HepG2 (cell line): Measurements from ENCODE around the gene ATG9A. TPM values are rescaled to one million over a fixed set of nuclear protein-coding genes. Genes with fewer than 3 reads are reported as not detected.

Experiments
- AKNA ChIP-seq: sonication (generic); formaldehyde crosslinking; IDR thresholded peaks from 2 replicates; pipeline ENCODE4 v1.4.0; 2020; ENCODE audit warnings: missing genetic modification reagents, borderline replicate concordance
- CEBPZ ChIP-seq: IDR thresholded peaks from 2 replicates; pipeline ENCODE4 v1.6.1; 2012; ENCODE audit warnings: low read length, improper control_type of control experiment
- KDM1A ChIP-seq: IDR thresholded peaks from 2 replicates; pipeline ENCODE4 v1.6.1; 2016; ENCODE audit warnings: missing compliant biosample characterization
- KDM5A ChIP-seq: fragments of 200-600 bp; sonication (generic); IDR thresholded peaks from 2 replicates; pipeline ENCODE4 v1.7.0; 2018; ENCODE audit warnings: antibody characterized with exemption, mild to moderate bottlenecking, low read length, borderline replicate concordance
- MAFF ChIP-seq: IDR thresholded peaks from 2 replicates; pipeline ENCODE4 v1.6.1; 2011; ENCODE audit warnings: low read depth, low read length, improper control_type of control experiment
- MEIS2 ChIP-seq: sonication (generic); formaldehyde crosslinking; IDR thresholded peaks from 2 replicates; pipeline ENCODE4 v1.9.0; 2021; ENCODE audit warnings: mild to moderate bottlenecking, missing genetic modification reagents
- NCOA1 ChIP-seq: sonication (generic); formaldehyde crosslinking; IDR thresholded peaks from 2 replicates; pipeline ENCODE4 v1.9.0; 2021; ENCODE audit warnings: missing genetic modification reagents
- PCBP1 ChIP-seq: fragments of 200-400 bp; formaldehyde crosslinking; IDR thresholded peaks from 2 replicates; pipeline ENCODE4 v1.6.1; 2017; ENCODE audit warnings: mild to moderate bottlenecking, low read depth, low read length, borderline replicate concordance
- RARG ChIP-seq: sonication (generic); formaldehyde crosslinking; IDR thresholded peaks from 2 replicates; pipeline ENCODE4 v1.4.0; 2020; ENCODE audit warnings: low read depth, mild to moderate bottlenecking, missing genetic modification reagents
- SNAPC2 ChIP-seq: sonication (generic); formaldehyde crosslinking; IDR thresholded peaks from 2 replicates; pipeline ENCODE4 v1.8.1; 2022; ENCODE audit warnings: mild to moderate bottlenecking, missing genetic modification reagents
- SNRNP70 ChIP-seq: fragments of 200-400 bp; formaldehyde crosslinking; IDR thresholded peaks from 2 replicates; pipeline ENCODE4 v1.6.1; 2017; ENCODE audit warnings: mild to moderate bottlenecking, low read depth, low read length, moderate library complexity
- TIGD3 ChIP-seq: sonication (generic); formaldehyde crosslinking; IDR thresholded peaks from 2 replicates; pipeline ENCODE4 v1.5.1; 2020; ENCODE audit warnings: mild to moderate bottlenecking, missing genetic modification reagents, borderline replicate concordance
- ZFY ChIP-seq: sonication (generic); formaldehyde crosslinking; IDR thresholded peaks from 2 replicates; pipeline ENCODE4 v1.4.0; 2020; ENCODE audit warnings: missing genetic modification reagents
- ZKSCAN1 ChIP-seq: fragments of 150-350 bp; IDR thresholded peaks from 2 replicates; pipeline ENCODE4 v1.6.1; 2014; ENCODE audit warnings: low read length
- ZNF333 ChIP-seq: sonication (generic); formaldehyde crosslinking; IDR thresholded peaks from 2 replicates; pipeline ENCODE4 v1.4.0; 2020; ENCODE audit warnings: mild to moderate bottlenecking, missing genetic modification reagents, borderline replicate concordance
- ZNF468 ChIP-seq: sonication (generic); formaldehyde crosslinking; IDR thresholded peaks from 2 replicates; pipeline ENCODE4 v1.8.0; 2022; ENCODE audit warnings: mild to moderate bottlenecking, moderate library complexity, missing genetic modification reagents
- ZNF709 ChIP-seq: sonication (generic); formaldehyde crosslinking; IDR thresholded peaks from 2 replicates; pipeline ENCODE4 v1.5.0; 2020; ENCODE audit warnings: mild to moderate bottlenecking, missing genetic modification reagents
- ZNF770 ChIP-seq: sonication (generic); formaldehyde crosslinking; IDR thresholded peaks from 2 replicates; pipeline ENCODE4 v1.5.0; 2020; ENCODE audit warnings: mild to moderate bottlenecking, missing genetic modification reagents
- polyA plus RNA-seq, 8 experiments: library from polyadenylated mRNA; depleted of rRNA in 3 of 8; stranded (reverse) in 7 of 8; unstranded in 1 of 8; fragments of >200 nt; fragmentation: Illumina TruSeq in 4 of 8; extraction: Trizol in 4 of 8; gene quantifications; 2 replicates each; pipeline versions ENCODE4 v1.2.1 to v1.2.3, GENCODE V29; 2011 to 2016; ENCODE audit warnings: low read depth in 4 of 8, missing spikeins in 1 of 8, mixed read lengths in 1 of 8; ENCODE audit not compliant: insufficient read depth in 1 of 8
- total RNA-seq, 5 experiments: library from RNA; depleted of rRNA; stranded (reverse); fragments of >200 nt; fragmentation: Illumina TruSeq; extraction: Trizol; gene quantifications; 2 replicates each; pipeline ENCODE4 v1.2.3, GENCODE V29; 2016; ENCODE audit warnings: low read depth in 1 of 5

The ATG9A gene
- total and polyA plus RNA-seq, 2 of the 13 experiments (the other 11 are each of a cell fraction or from before 2014, with no cell fraction given): 35.0 to 131 TPM

- TF ChIP-seq AKNA (CRISPR knock-in tag) (no peak), ZNF770 (CRISPR knock-in tag) (no peak), ZNF333 (CRISPR knock-in tag) (no peak), NCOA1 (CRISPR knock-in tag) (no peak), TIGD3 (CRISPR knock-in tag) (no peak), ZNF709 (no peak), RARG (CRISPR knock-in tag) (no peak), MEIS2 (CRISPR knock-in tag) (peak; percentile 59; the same call in 1 of the 2 replicates), KDM1A (CRISPR knock-in tag) (0 out of 2 replicates have a peak, but pooled peaks have one; percentile 19), KDM5A (no peak), ZFY (CRISPR knock-in tag) (peak; percentile 49), SNRNP70 (no peak), MAFF (no peak), SNAPC2 (CRISPR knock-in tag) (no peak), ZKSCAN1 (no peak), PCBP1 (no peak), ZNF468 (CRISPR knock-in tag) (no peak), CEBPZ (no peak)
These were observed 21.3 kb downstream of the ATG9A start (continued) for GRCh38 chr2:219207884-219208740.
